Measurements from ENCODE around the gene RNF126. TPM values are rescaled to one million over a fixed set of nuclear protein-coding genes. Genes with fewer than 3 reads are reported as not detected.

RNF126 gene
- total RNA-seq, 1 experiment from 2014 or later = 44.8 TPM

GRCh38 chr19:678791-679388 is 15.9 kb upstream of the RNF126 start:
- no TSS peak for BruUV-seq (replicated peaks)

DNA sequence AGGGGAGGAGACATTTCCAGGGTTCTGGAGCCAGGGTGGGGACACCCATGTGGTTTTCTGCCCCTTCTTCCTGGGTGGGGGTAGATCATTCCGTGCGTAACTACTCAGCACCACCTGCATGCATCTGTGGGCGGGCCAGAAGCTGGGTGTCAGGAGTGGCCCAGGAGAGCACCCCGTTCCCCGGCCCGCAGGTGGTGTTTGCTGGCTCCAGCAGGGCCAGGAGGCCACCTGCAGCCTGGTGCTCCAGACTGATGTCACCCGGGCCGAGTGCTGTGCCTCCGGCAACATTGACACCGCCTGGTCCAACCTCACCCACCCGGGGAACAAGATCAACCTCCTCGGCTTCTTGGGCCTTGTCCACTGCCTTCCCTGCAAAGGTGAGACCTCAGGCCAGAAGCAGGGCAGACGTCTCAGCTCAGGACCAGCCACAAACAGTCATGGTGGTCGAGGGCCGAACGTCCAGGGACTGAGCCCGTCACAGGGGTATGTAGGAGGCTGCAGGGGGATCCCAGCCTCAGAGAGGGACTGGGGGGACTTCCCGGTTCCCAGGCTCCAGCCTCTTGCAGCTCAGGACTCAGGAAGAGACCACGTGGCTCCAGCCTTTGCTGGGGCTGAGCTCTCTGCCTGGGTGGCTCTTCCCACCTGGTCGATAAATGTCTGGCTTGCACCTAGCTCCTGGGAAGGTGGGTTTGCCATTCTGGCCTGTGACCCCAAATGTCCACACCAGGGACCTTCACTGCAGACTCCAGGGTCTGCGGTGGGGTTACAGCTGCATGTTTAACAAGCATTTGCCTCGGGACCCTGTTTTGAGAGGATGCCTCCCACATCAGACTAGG is 14.8 kb upstream of the RNF126 start:
- intact Hi-C loops (cut with micrococcal nuclease; ENCODE audit: unreplicated experiment) = no loop called here
- H3K36me3 Mint-ChIP-seq (ENCODE audit: insufficient read depth, unreplicated experiment) = peaks cover 23% of the 10 kb centered on the region
- TF ChIP-seq CTCF (IDR thresholded peaks at IDR 0.05; ENCODE audit: unreplicated experiment) = no peak

More at GRCh38 chr19:678791-679388, 15.9 kb upstream of the RNF126 start:
- Mint-ChIP-seq H3K27ac (ENCODE audit: unreplicated experiment) (no peak overlapping the region), H3K27me3 (ENCODE audit: unreplicated experiment) (no peaks in the 10 kb centered on the region), H3K4me3 (ENCODE audit: low read depth, unreplicated experiment) (peak overlapping the region; percentile 67), H3K9me3 (ENCODE audit: low read depth, unreplicated experiment) (no peaks in the 10 kb centered on the region), H3K4me1 (ENCODE audit: low read depth, unreplicated experiment) (no peaks in the 10 kb centered on the region), H3K36me3 (ENCODE audit: insufficient read depth, unreplicated experiment) (peaks cover 18% of the 10 kb centered on the region)
- TF ChIP-seq CTCF (IDR thresholded peaks at IDR 0.05; ENCODE audit: unreplicated experiment) = no peak
- intact Hi-C loops (cut with micrococcal nuclease; ENCODE audit: unreplicated experiment) = no loop called here
- DNase-seq = no peak
- CTCF ChIA-PET = interaction anchor here (1.2 kb wide), 1 partner anchor 55 kb away, joined by 6 read pairs; no protein-coding TSS in a partner anchor

DNA sequence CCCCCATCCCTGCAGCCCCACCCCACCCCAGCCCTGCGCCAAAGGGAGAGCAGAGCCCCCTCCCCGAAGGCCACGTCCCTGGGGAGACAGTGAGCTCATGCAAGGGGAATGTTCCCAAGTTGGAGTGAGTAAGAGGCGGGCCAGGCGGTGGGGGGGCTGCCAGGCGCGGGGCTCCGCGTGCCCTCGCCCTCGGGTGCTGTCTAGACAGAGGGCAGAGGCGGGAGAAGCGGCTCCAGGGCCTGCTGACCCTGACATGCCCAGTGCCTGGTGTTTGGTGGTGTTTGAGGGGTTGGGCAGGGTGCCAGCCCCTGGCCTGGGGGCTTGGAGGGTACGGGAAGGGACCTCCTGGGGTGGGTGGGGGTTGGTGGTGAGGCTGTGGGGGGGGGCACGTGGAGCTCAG is 14.2 kb upstream of the RNF126 start:
- intact Hi-C loops (cut with micrococcal nuclease; ENCODE audit: unreplicated experiment) = no loop called here
- no TSS peak for BruUV-seq (replicated peaks)
- H3K27ac Mint-ChIP-seq (ENCODE audit: unreplicated experiment) = no peak overlapping the region

More for the DNA sequence above, 14.8 kb upstream of the RNF126 start:
- no peaks in the 10 kb centered on the region for H3K27me3 Mint-ChIP-seq (ENCODE audit: unreplicated experiment)
- no peaks in the 10 kb centered on the region for H3K9me3 Mint-ChIP-seq (ENCODE audit: low read depth, unreplicated experiment)
- H3K4me3 Mint-ChIP-seq (ENCODE audit: low read depth, unreplicated experiment) = no peak overlapping the region
- no peaks in the 10 kb centered on the region for H3K4me1 Mint-ChIP-seq (ENCODE audit: low read depth, unreplicated experiment)
- BruUV-seq (replicated peaks) = TSS peak; percentile 55
- H3K27ac Mint-ChIP-seq (ENCODE audit: unreplicated experiment) = no peak overlapping the region
- CTCF ChIA-PET = interaction anchor here (0.6 to 1.3 kb wide), 4 partner anchors 56 to 172 kb away, joined by 3 read pairs; no protein-coding TSS in a partner anchor
- no peak for DNase-seq

More for the DNA sequence above, 14.2 kb upstream of the RNF126 start:
- Mint-ChIP-seq H3K4me3 (ENCODE audit: low read depth, unreplicated experiment) (peak overlapping the region; percentile 63), H3K4me1 (ENCODE audit: low read depth, unreplicated experiment) (no peaks in the 10 kb centered on the region), H3K36me3 (ENCODE audit: insufficient read depth, unreplicated experiment) (peaks cover 23% of the 10 kb centered on the region), H3K9me3 (ENCODE audit: low read depth, unreplicated experiment) (no peaks in the 10 kb centered on the region), H3K27me3 (ENCODE audit: unreplicated experiment) (no peaks in the 10 kb centered on the region)
- TF ChIP-seq CTCF (IDR thresholded peaks at IDR 0.05; ENCODE audit: unreplicated experiment) = no peak
- DNase-seq = peak; percentile 64
- CTCF ChIA-PET = interaction anchor here (0.6 to 1.3 kb wide), 3 partner anchors 57 to 171 kb away, joined by 3 read pairs; no protein-coding TSS in a partner anchor
